Myocyte (in vitro differentiated cells): ENCODE results near the gene KIAA1671. TPM values are rescaled to one million over a fixed set of nuclear protein-coding genes. Genes with fewer than 3 reads are reported as not detected.

ENCODE experiments used
- DNase-seq: peaks from one replicate; pipeline ENCODE4 v3.0.0-alpha.2; 2012; ENCODE audit warnings: low read depth
- total RNA-seq: library from RNA; depleted of rRNA; stranded (reverse); fragments of >200 nt; gene quantifications from 2 replicates; pipeline ENCODE4 v1.2.3, GENCODE V29; 2014

Gene KIAA1671
- total RNA-seq, 1 donor from 2014 or later, result 10.4 TPM

DNA sequence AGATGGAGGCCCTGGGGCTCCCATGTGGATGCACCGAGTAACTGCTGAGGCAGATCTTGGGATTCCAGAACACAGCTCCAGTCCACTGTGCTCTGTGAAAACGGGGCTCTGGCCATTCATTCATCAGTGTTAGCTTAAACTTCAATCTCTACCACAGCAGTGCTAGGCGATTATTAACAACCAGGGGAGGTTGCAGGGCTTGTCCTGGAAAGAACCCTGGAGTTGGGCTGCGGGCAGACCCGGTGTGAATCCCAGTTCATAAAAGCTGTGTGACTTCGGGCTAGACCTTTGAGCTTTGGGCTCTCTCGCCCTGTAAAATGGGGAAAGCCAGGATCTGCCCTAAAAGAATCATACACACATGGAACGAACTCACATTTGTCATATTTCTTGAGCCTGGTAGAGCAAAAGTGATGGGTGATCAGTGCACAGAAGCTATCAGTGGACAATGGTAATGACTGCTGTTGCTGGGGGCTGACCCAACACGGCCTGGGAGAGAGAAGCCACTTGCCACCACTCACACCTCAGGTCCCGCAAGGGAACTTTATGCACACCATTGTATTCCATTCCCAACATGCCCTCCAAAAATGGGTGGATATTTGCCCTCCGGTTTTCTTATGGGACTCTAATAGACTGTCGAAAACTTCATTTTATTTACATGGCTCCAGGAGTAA, 231.6 kb downstream of the KIAA1671 start:
- no peak for DNase-seq

DNA sequence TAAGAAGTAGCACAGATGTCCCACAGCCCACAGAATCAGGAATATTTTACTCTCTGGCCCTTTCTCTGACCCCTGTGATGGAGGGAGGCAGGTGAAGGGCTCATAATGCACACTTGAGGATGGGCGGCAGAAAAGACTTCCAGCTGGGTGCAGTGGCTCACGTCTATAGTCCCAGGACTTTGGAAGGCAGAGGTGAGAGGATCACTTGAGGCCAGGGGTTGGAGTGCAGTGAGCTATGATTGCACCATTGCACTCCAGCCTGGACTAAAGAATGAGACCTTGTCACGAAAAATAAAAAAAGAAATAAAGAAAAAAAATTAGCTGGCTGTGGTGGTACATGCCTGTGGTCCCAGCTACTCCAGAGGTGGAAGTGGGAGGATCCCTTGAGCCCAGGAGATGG, 233.6 kb downstream of the KIAA1671 start:
- DNase-seq, result no peak

DNA sequence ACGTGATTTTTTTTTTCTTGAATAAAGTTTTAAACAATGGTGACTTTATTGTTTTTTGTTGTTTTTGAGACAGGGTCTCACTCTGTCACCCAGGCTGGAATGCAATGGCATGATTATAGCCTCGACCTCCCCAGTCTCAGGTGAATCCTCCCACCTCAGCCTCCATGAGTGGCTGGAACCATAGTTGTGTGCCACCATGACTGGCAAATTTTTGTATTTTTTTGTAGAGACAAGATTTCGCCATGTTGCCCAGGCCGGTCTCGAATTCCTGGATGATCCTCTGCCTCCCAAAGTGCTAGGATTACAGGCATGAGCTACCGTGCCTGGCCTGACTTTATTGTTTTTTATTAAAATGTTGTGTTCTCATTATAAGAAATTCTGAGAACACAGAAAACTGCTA, 235.0 kb downstream of the KIAA1671 start:
- DNase-seq, result no peak

DNA sequence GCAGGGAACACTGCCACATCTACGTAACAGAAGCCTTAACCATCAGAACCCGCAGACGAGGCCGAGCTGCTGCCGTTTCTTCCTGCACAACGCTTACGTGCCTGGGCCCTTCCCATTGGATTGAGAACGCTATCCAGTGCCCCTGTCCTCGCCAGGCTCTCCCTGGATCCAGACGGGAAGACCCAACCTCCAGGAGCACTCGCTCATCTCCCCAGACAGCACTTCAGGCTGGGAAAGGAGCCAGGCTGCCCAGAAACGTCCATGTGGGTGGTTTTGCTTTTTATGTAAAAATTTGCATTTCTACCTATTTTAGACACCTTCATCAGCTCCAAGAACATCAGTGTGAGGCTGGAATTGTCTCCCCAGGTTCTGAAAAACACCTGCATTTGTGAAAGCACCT, 239.9 kb downstream of the KIAA1671 start:
- no peak for DNase-seq

DNA sequence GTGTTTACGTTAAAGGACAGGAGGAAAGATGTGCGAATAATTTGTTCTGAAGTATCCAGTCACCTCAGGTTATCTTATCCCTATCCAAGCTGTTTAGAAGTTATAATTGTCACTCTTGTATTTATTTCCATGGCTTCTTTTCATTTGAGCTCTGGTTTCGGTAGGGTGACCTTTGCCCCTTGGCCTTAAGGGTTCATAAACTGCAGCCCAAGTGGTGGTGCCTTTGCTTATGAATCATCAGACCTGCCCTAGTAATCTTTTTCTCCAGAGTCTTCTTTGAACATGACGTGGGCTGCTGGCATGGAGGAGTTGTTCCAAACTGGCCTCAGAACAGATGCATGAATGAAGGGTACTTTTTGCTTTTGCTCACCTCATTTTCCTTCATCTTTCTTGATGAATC, 240.6 kb downstream of the KIAA1671 start:
- no peak for DNase-seq

DNA sequence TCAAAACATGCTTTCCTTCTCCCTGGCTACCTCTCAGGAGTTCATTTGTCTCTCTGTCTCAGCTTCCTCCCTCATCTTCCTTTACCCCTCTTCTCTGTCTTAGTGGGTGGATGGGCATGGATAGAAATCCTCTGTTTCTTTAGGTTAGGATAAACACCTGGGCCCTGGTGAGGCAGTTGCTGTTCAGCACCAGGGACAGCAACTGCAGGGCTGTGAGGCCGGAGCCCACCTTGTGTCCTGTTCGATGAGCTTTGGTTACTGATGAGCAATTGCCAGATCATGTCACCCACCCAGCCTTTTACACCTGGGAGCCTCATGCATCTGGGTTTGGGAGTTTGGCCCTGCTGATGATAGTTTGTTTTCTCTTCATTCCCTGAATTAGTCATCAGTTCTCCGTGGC, 241.0 kb downstream of the KIAA1671 start:
- DNase-seq, result no peak

DNA sequence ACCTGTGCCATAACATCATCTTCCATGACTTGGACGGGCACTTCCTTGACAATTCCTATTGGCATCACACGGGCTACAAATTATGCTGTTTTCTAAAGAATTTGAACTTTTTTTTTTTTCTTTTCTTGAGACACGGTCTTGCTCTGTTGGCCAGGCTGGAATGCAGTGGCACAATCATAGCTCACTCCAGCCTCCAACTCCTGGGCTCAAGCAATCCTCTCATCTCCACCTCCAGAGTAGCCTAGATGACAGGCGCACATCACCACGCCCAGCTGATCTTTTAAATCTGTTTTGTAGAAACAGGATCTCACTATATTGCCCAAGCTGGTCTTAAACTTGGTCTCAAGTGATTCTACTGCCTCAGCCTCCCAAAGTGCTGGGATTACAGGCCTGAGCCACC, 243.8 kb downstream of the KIAA1671 start:
- DNase-seq, result no peak

DNA sequence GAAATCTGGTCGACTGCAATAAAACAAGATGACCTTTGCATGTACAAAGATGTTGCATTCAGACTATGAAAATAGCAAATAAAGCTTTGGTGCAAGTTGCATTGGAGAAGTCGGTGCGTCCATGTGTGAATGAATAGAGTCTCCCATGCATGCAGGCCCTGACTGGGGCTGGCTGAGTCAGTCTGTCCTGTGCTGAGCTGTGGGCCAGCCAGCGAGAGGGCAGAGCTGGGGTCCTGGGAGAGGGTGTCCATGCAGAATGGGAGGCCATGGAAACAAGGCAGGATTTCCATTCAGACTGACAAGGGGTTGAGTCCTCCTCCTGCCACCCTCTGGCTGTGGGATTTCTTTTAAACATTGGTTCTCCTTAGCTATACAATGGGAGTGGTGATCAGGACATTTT, 244.8 kb downstream of the KIAA1671 start:
- no peak for DNase-seq

DNA sequence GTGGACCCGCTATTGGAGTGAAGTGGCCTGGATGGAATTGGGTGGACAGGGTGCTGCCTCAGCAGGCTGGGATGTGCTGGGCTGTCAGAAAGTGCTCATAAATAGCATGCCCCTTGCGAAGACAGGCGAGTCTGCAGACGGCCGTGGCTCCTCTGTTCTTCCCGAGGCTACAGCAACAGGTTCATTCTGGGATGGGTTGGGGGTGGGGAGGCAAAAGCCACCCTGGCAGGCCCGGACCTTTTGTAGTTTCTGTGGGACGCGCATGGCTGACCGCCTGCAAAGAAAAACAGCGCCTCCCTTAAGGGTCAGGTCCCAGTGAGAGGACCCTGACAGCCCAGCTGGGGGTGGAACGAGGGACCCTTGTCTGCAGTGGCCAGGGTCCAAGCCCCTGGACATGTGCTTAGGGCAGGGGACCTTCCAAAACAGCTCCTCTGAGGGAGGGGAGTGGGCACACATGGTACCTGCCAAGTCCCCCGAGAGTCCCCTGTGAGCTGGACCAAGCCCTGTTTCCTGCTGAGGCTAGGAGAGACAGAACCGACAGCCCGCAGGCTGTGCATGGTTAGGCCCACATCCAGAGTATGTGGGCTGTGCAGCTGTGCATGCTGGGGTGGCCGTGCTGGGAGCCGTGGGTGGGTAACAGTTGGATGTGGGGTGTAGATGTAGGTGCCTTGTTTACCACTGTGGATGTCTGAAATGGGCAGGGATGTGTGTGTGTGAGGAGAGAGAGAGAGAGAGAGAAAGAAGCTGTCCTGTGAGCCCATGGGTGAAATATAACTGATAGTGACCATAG, 247.4 kb downstream of the KIAA1671 start, which contains the start of gene CRYBB3:
CRYBB3 (plus strand) TSS at position 128 of the 790 bp plus-strand sequence. CDS start 1,539 bp downstream, outside the sequence.
- DNase-seq, result peak; percentile 41

DNA sequence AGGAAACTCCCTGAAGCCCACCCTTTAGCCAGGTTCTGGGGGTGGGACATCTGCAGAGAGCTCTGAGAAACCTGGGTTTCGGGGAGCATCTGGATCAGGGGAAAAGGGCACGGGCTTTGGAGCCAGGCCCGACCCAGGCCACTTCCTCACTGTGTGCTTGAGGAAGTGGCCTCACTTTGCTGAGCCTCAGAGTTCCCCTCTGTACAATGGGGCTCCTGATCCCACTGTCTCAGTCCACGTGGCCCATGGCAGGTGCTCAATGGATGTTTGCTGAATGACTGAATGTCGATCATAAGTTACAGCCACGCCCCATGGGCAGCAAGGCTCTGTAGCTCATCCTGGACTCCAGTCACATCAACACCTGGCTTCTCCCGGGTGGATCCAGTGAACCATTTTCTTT, 248.5 kb downstream of the KIAA1671 start:
- DNase-seq, result no peak

DNA sequence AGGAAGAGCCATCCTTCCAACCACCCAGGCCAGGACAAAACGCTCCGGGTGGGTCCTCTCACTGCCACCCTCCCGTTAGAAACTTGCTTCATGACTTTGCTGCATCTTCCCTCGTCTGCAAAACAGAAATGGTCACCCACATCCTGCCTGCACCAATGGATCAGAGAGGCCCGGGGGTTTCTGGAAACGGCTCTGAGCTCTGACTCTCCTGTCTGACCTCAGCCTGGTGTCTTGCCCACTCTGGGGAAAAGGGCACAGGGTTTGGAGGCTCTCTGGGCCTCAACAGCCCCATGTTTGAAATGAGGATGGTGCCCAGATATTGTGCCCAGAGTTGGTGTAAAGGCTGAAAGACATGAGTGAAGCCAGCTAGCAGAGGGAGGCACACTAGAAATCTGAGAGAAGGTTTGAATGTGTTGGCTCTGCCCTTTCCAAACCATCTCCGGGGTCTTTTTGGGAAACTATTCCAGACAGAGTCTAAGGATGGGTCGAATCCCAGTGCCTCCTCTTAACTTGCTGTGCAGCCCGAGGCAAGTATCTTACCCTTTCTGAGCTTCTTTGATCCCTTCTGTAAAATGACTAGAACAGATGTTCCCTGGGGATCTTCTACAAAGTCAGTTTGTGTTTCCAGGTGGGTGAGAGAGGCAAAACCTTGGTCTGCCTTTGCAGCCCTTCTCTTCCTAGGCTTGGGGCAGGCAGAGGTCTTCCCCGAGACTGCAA, 249.2 kb downstream of the KIAA1671 start:
- DNase-seq, result no peak

DNA sequence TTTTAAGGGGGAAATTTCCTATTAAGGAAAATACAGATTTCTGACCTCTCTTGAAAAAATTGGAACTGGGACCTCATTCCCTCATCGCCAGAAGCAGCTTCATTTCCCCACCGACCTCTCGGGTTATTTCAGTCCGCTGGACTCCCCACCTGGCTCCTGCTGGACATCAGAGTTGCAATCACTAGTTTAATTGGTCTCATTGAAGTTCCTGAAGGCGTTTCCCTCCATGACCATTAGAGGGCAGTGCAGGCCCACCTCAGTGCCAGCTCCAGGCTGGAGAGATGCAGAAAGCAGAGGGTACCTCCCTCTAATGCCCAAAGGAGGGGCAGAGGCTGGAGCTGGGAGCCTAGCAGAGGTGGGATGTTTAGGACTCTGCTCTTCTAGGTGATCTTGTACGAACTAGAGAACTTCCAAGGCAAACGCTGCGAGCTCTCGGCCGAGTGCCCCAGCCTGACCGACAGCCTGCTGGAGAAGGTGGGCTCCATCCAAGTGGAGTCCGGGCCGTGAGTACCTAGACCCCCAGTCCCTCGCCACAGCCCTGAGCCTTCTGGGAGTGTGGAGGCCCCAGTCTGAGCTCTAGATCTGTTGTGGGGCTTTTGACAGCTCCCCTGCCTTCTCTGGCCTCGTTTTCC, 249.9 kb downstream of the KIAA1671 start:
- DNase-seq, result peak; percentile 82

DNA sequence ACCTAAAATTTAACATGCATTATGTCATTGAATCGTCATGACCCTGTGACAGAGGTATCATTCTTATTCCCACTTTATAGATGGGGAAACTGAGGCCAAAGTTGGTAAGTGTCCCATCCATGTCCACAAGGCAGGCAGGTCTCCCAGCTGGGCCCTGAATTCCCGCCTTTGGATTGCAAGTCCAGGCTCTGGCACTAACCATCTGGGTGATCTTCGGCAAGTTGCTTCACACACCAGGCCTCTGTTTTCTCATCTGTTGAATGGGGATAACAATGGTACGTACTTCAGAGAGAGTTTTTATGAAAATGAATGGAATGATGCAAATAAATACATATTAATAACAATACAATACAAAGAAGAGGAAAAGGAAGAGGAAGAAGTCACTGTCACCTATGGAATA, 250.6 kb downstream of the KIAA1671 start:
- DNase-seq, result no peak

DNA sequence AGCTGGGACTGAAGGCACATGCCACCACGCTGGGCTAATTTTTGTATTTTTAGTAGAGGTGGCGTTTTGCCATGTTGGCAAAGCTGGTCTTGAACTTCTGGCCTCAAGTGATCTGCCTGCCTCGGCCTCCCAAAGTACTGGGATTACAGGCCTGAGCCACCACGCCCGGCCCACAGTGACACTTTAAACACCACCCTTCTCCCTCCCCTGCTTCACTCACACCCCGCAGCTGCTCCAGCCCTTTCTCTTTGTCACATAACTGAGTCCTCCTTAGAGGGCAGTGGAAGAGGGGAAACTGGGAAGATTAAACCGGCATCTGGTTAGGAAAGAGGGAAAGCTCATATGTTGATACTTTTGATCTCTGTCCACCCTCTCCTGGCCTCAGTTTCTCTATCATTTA, 252.0 kb downstream of the KIAA1671 start:
- peak; percentile 59 for DNase-seq

DNA sequence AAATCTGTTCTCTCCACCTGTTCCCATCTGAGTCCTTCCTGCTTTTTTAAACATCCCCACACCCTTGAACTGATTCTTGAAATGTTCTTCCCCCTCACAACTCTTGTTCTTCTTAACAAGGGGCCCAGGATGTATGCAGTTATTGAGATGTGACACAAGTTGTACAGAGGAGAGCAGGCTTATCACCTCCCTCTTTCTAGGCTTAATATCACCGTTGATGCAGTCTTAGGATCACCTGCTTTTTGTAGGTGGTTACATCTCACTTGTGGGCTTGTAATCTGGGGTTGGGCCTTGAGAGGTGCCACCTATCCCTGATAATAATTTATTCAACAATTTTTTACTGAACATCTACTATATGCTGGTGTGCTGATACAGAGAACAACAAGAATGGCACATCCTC, 253.3 kb downstream of the KIAA1671 start:
- no peak for DNase-seq

DNA sequence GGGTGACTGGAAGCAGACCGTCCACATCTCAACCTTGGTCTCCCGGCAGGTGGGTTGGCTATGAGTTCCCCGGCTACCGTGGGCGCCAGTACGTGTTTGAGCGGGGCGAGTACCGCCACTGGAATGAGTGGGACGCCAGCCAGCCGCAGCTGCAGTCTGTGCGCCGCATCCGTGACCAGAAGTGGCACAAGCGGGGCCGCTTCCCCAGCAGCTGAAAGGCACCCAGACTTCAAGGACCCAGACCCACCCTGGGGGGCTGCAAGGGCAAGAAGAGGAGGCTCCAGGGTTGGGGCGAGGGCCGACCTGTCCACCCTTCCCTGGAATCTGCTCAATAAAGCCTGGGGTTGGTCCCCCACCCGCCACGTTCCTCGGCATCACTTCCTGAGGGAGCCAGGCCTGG, 254.5 kb downstream of the KIAA1671 start:
- no peak for DNase-seq

DNA sequence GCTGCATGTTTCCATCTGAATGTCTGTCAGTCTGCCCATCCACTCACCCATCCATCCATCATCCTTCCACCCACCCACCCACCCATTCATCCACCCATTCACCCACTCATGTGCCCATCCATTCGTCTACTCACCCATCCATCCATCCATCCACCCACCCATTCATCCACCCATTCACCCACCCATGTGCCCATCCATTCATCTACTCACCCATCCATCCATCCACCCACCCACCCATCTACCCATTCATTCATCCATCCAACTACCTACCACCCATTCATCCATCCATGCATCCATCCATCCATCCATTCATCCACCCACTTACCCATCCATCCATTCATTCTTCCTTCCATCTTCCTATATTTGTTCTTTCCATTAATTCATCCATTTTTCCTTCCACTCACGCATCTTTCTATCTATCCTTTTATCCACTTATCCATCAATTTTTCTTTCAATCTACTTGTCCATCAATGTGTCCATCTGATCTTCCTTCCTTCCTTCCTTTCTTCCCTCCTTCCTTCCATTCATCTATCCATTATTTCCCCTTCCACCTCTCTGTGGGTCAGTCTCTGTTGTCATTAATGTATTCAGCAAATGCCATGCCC, 255.1 kb downstream of the KIAA1671 start:
- no peak for DNase-seq

DNA sequence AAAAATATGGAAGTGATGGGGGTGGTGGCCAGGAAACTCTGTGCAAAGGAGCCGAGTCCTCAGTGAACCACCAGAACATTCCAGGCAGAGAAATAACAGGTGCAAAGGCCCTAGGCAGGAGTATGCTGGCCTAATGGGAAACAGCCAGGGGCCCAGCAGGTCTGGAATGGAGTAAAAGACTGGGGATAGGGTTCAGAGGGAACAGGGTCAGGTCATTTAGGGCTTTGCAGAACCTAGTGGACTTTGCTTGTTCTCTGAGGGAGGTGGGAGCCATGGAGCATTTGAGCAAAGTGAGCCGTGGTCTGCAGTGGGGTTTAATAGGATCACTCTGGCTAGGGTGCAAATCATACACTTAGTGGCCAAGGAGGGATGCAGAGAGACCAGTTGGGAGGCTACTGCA, 255.8 kb downstream of the KIAA1671 start:
- DNase-seq, result peak; percentile 41

DNA sequence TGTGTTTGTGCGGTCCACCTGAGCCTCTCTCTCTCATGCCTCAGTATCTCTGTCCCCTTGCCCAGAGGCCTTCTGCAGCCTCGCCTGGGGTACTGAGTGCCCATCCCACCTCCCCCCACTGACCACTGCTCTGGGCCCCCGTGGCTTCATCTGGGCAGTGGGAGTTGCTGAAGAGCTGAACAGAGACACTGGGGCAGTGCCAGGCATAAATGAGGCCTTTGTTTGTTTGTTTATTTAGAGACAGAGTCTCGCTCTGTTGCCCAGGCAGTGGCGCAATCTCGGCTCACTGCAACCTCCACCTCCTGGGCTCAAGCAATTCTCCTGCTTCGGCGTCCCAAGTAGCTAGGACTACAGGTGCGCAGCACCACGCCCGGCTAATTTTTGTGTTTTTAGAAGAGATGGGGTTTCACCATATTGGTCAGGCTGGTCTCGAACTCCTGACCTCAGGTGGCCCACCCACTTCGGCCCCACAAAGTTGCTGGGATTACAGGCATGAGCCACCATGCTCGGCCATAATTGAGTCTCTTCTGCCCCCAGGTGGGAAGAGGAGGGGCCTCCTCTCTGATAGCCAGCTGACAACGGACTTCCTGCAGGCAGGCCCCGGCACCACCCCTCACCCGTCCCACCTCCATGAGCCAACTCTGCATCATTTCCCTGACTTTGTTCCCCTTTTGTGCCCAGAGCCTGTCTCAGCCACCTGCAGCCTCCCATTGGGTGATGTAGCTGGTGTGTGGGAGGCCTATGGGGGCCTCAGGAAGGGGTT, 256.4 kb downstream of the KIAA1671 start:
- DNase-seq, result no peak

DNA sequence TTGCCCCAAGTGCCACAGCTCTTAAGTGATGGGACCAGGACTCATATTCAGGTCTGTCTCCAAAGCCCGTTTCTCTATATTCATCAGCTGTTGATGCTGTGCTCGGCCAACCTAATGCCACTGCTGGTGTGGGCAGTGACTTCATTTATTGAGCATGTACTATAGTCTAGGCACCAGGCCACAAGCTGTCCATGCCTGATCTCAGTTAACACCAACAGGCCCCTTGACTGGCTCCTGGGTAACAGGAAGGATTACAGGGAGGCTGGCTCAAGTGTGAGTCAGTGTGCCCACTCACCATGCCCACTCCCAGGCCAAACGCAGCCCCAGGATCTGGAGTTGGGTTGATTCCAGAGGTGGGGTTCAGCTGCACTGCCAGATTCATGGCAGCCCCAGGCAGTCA, 258.3 kb downstream of the KIAA1671 start:
- peak; percentile 96 for DNase-seq
